ENCODE data around the gene TRIOBP. TPM values are rescaled to one million over a fixed set of nuclear protein-coding genes. Genes with fewer than 3 reads are reported as not detected.
A peak's percentile ranks its signal among the peaks of the same experiment; 100 is the strongest.

Gene TRIOBP
- total RNA-seq, 2 donors from 2014 or later, result 14.3 to 18.8 TPM

- H3K4me3 Mint-ChIP-seq, result peak overlapping the region; percentile 84
- peaks cover 4% of the 10 kb centered on the region for H3K36me3 Mint-ChIP-seq (ENCODE audit: low read depth)
- DNase-seq (no peak), ATAC-seq (no peak)
- H3K9me3 ChIP-seq (ENCODE audit: control insufficient read depth, low read length, poor library complexity, severe bottlenecking), result no peaks in the 10 kb centered on the region
- H3K4me1 Mint-ChIP-seq, result peaks cover 14% of the 10 kb centered on the region
- peaks cover 10% of the 10 kb centered on the region for H3K27me3 Mint-ChIP-seq
- no peak overlapping the region for H3K27ac Mint-ChIP-seq
Measured at GRCh38 chr22:37808294-37808657, 111.4 kb downstream of the TRIOBP start.

- ATAC-seq (no peak), DNase-seq (no peak)
- Mint-ChIP-seq H3K27ac (no peak overlapping the region), H3K36me3 (ENCODE audit: low read depth) (peaks cover 2% of the 10 kb centered on the region), H3K4me3 (no peak overlapping the region), H3K27me3 (peaks cover 10% of the 10 kb centered on the region), H3K4me1 (peaks cover 13% of the 10 kb centered on the region)
- H3K9me3 ChIP-seq (ENCODE audit: control insufficient read depth, low read length, poor library complexity, severe bottlenecking), result no peaks in the 10 kb centered on the region
Measured at GRCh38 chr22:37809672-37810333, 113.0 kb downstream of the TRIOBP start.

GRCh38 chr22:37811867-37812266 lies 115.0 kb downstream of the TRIOBP start:
- peaks cover 5% of the 10 kb centered on the region for H3K4me1 Mint-ChIP-seq
- no peaks in the 10 kb centered on the region for H3K36me3 Mint-ChIP-seq (ENCODE audit: low read depth)
- H3K4me3 Mint-ChIP-seq, result no peak overlapping the region
- ATAC-seq (no peak), DNase-seq (no peak)
- no peaks in the 10 kb centered on the region for H3K27me3 Mint-ChIP-seq
- no peaks in the 10 kb centered on the region for H3K9me3 ChIP-seq (ENCODE audit: control insufficient read depth, low read length, poor library complexity, severe bottlenecking)
- no peak overlapping the region for H3K27ac Mint-ChIP-seq

- no peak overlapping the region for H3K27ac Mint-ChIP-seq
- peaks cover 3% of the 10 kb centered on the region for H3K4me1 Mint-ChIP-seq
- no peak for ATAC-seq
Measured at GRCh38 chr22:37812869-37813678, 116.2 kb downstream of the TRIOBP start.

GRCh38 chr22:37815593-37815992 lies 118.7 kb downstream of the TRIOBP start:
- no peaks in the 10 kb centered on the region for H3K9me3 ChIP-seq (ENCODE audit: control insufficient read depth, low read length, poor library complexity, severe bottlenecking)
- peaks cover 6% of the 10 kb centered on the region for H3K4me1 Mint-ChIP-seq
- ATAC-seq (no peak), DNase-seq (no peak)
- H3K27me3 Mint-ChIP-seq, result peaks cover 7% of the 10 kb centered on the region
- H3K4me3 Mint-ChIP-seq, result no peak overlapping the region
- no peak overlapping the region for H3K27ac Mint-ChIP-seq
- no peaks in the 10 kb centered on the region for H3K36me3 Mint-ChIP-seq (ENCODE audit: low read depth)

More at GRCh38 chr22:37812869-37813678, 116.2 kb downstream of the TRIOBP start:
- no peak overlapping the region for H3K4me3 Mint-ChIP-seq
- DNase-seq, result no peak
- no peaks in the 10 kb centered on the region for H3K36me3 Mint-ChIP-seq (ENCODE audit: low read depth)
- no peaks in the 10 kb centered on the region for H3K27me3 Mint-ChIP-seq
- no peaks in the 10 kb centered on the region for H3K9me3 ChIP-seq (ENCODE audit: control insufficient read depth, low read length, poor library complexity, severe bottlenecking)

- H3K9me3 ChIP-seq (ENCODE audit: control insufficient read depth, low read length, poor library complexity, severe bottlenecking), result no peaks in the 10 kb centered on the region
- Mint-ChIP-seq H3K36me3 (ENCODE audit: low read depth) (no peaks in the 10 kb centered on the region), H3K4me3 (no peak overlapping the region), H3K27ac (no peak overlapping the region), H3K4me1 (peaks cover 6% of the 10 kb centered on the region), H3K27me3 (peaks cover 10% of the 10 kb centered on the region)
- DNase-seq (no peak), ATAC-seq (no peak)
Measured at GRCh38 chr22:37816543-37817180, 119.8 kb downstream of the TRIOBP start.

- no peaks in the 10 kb centered on the region for H3K9me3 ChIP-seq (ENCODE audit: control insufficient read depth, low read length, poor library complexity, severe bottlenecking)
- Mint-ChIP-seq H3K27me3 (peaks cover 15% of the 10 kb centered on the region), H3K36me3 (ENCODE audit: low read depth) (no peaks in the 10 kb centered on the region), H3K4me1 (peaks cover 7% of the 10 kb centered on the region), H3K27ac (no peak overlapping the region), H3K4me3 (peak overlapping the region; percentile 76)
- ATAC-seq (peak; percentile 81), DNase-seq (peak; percentile 69 to 84 (median 76))
Measured at GRCh38 chr22:37817705-37818408, 121.0 kb downstream of the TRIOBP start.

- H3K9me3 ChIP-seq (ENCODE audit: control insufficient read depth, low read length, poor library complexity, severe bottlenecking), result no peaks in the 10 kb centered on the region
- peaks cover 7% of the 10 kb centered on the region for H3K4me1 Mint-ChIP-seq
- ATAC-seq (peak; percentile 84), DNase-seq (peak; percentile 47 to 54 (median 52))
- no peaks in the 10 kb centered on the region for H3K36me3 Mint-ChIP-seq (ENCODE audit: low read depth)
- peak overlapping the region; percentile 76 for H3K4me3 Mint-ChIP-seq
- no peak overlapping the region for H3K27ac Mint-ChIP-seq
- peaks cover 20% of the 10 kb centered on the region for H3K27me3 Mint-ChIP-seq
Measured at GRCh38 chr22:37818409-37819104, 121.7 kb downstream of the TRIOBP start.

- Mint-ChIP-seq H3K4me1 (peaks cover 7% of the 10 kb centered on the region), H3K27me3 (peaks cover 23% of the 10 kb centered on the region), H3K27ac (no peak overlapping the region), H3K4me3 (peak overlapping the region; percentile 76), H3K36me3 (ENCODE audit: low read depth) (no peaks in the 10 kb centered on the region)
- H3K9me3 ChIP-seq (ENCODE audit: control insufficient read depth, low read length, poor library complexity, severe bottlenecking), result no peaks in the 10 kb centered on the region
- ATAC-seq, result no peak
- no peak for DNase-seq
Measured at GRCh38 chr22:37819105-37819433, 122.2 kb downstream of the TRIOBP start.

GRCh38 chr22:37820350-37820749 lies 123.5 kb downstream of the TRIOBP start:
- peak overlapping the region; percentile 55 for H3K4me3 Mint-ChIP-seq
- DNase-seq (no peak), ATAC-seq (no peak)
- peaks cover 11% of the 10 kb centered on the region for H3K4me1 Mint-ChIP-seq
- H3K27me3 Mint-ChIP-seq, result peaks cover 23% of the 10 kb centered on the region
- no peaks in the 10 kb centered on the region for H3K36me3 Mint-ChIP-seq (ENCODE audit: low read depth)
- no peak overlapping the region for H3K27ac Mint-ChIP-seq
- H3K9me3 ChIP-seq (ENCODE audit: control insufficient read depth, low read length, poor library complexity, severe bottlenecking), result no peaks in the 10 kb centered on the region

- no peaks in the 10 kb centered on the region for H3K9me3 ChIP-seq (ENCODE audit: control insufficient read depth, low read length, poor library complexity, severe bottlenecking)
- Mint-ChIP-seq H3K4me3 (no peak overlapping the region), H3K27me3 (peaks cover 23% of the 10 kb centered on the region), H3K36me3 (ENCODE audit: low read depth) (no peaks in the 10 kb centered on the region), H3K27ac (peak overlapping the region; percentile 76), H3K4me1 (peaks cover 8% of the 10 kb centered on the region)
- ATAC-seq (no peak), DNase-seq (no peak)
Measured at GRCh38 chr22:37822079-37822833, 125.4 kb downstream of the TRIOBP start.
